ENCODE results near the gene CAPZB. TPM values are rescaled to one million over a fixed set of nuclear protein-coding genes. Genes with fewer than 3 reads are reported as not detected.
"Not testable (repeated sequence)": the region's sequence is repeated elsewhere in the genome, so short reads cannot be mapped to it uniquely, and the experiment has no call there.

The CAPZB gene
- total and polyA plus RNA-seq, 11 donors: 77.8 to 348 (median 237) TPM

GRCh38 chr1:19305880-19306279 is 179.5 kb downstream of the CAPZB start:
- Histone ChIP-seq H3K27ac (no peak overlapping the region), H3K4me3 (no peak overlapping the region), H3K27me3 (no peaks in the 10 kb centered on the region), H3K36me3 (peaks cover 0 to 68% (median 59%) of the 10 kb centered on the region in 9 donors), H3K4me1 (peaks cover 0 to 12% (median 3%) of the 10 kb centered on the region in 12 donors), H3K9me3 (no peaks in the 10 kb centered on the region)
- WGBS, 4 donors: 86 to 96% (median 94%) methylated on average over 6 to 11 of the region's 11 CpGs
- TF ChIP-seq POLR2A (IDR thresholded peaks at IDR 0.05) (no peak), CTCF (IDR thresholded peaks at IDR 0.05) (no peak)
- ATAC-seq (no peak), DNase-seq (no peak)
- intact Hi-C loops (cut with DNase I): no loop called here

DNA sequence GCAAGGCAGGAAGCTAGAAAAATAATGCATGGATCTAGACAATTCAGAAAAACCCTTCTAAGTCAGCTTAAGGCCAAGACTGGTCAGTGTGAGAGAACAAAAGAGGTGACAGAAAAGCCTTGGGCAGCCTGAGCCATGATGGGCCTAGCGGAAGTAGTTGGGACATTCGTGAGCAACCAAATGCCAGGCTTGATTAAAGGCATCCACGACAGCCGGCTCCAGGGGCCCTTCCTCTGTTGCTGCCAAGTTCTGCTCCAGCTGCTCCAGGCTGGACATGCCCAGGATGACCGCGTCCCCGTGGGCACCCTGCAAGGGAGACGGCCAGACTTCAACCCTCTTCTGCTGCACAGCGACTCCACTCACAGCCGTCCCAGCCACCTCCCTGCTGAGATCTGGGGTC is 181.3 kb downstream of the CAPZB start:
- ATAC-seq; DNase-seq; H3K27ac ChIP-seq; H3K27me3 ChIP-seq; H3K9me3 ChIP-seq; intact Hi-C loops (cut with DNase I); H3K4me1 ChIP-seq; H3K4me3 ChIP-seq: not testable (repeated sequence)
- H3K36me3 ChIP-seq: peaks cover 0 to 68% (median 59%) of the 10 kb centered on the region in 9 donors
- whole genome bisulfite sequencing, 4 donors: 90 to 94% (median 91%) methylated on average over 6 to 10 of the region's 10 CpGs

DNA sequence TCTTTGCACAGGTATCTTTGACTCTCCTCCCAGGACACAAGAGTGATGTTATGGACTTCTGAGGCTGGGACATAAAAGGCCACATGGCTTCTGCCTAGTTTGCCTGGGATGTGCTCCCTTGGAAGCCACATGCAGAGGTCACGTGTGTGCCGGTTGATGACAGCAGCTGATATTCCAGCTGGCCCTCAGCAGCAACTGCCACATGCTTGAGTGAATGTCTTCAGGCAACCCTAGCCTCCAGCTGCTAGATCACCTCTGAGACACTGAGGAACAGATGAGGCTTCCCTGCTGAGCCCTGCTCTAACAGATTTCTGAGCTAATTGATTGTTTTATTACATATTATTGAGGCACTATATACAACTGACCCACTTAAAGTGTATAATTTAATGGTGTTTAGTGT is 185.1 kb downstream of the CAPZB start:
- no peak for TF ChIP-seq CTCF (IDR thresholded peaks at IDR 0.05)
- no peak for TF ChIP-seq POLR2A (IDR thresholded peaks at IDR 0.05)
- H3K27ac ChIP-seq: no peak overlapping the region
- no peak overlapping the region for H3K4me3 ChIP-seq
- peaks cover 0 to 5% (median under 1%) of the 10 kb centered on the region in 12 donors for H3K9me3 ChIP-seq
- no peaks in the 10 kb centered on the region for H3K27me3 ChIP-seq
- WGBS, 4 donors: 81 to 89% (median 86%) methylated on average over 2 of the region's 2 CpGs; no CpG with 5 or more reads in 1 of the 4 donors
- peaks cover 0 to 31% (median 27%) of the 10 kb centered on the region in 9 donors for H3K36me3 ChIP-seq
- DNase-seq (no peak), ATAC-seq (no peak)
- H3K4me1 ChIP-seq: no peaks in the 10 kb centered on the region
- intact Hi-C loops (cut with DNase I): no loop called here

GRCh38 chr1:19294638-19295037 is 190.7 kb downstream of the CAPZB start:
- peaks cover 0 to 3% (median under 1%) of the 10 kb centered on the region in 12 donors for H3K4me1 ChIP-seq
- intact Hi-C loops (cut with DNase I): no loop called here
- peaks cover 0 to 22% (median 12%) of the 10 kb centered on the region in 12 donors for H3K9me3 ChIP-seq
- DNase-seq: no peak
- H3K27ac ChIP-seq: no peak overlapping the region
- no peak for TF ChIP-seq POLR2A (IDR thresholded peaks at IDR 0.05)
- TF ChIP-seq CTCF (IDR thresholded peaks at IDR 0.05): no peak
- ATAC-seq: no peak
- WGBS, 4 donors: 74 to 100% (median 95%) methylated on average over 2 of the region's 2 CpGs
- H3K27me3 ChIP-seq: peaks cover 0 to under 1% (median 0%) of the 10 kb centered on the region in 9 donors
- H3K36me3 ChIP-seq: no peaks in the 10 kb centered on the region
- no peak overlapping the region for H3K4me3 ChIP-seq

DNA sequence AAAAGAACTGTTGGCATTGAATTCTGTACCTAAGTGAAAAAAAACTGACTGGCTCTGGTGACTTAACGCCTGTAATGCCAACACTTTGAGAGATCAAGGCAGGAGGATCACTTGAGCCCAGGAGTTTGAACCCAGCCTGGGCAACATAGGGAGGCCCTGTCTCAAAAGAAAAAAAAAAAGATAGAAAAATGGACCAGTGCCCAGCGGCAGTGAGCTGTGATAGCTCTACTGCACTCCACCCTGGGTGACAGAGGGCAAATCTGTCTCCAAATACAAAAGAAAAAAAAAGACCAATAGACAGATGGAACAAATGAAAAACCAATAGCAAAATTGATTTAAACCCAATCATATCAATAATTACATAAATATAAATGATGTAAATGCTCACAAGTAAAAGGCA is 196.1 kb downstream of the CAPZB start:
- Histone ChIP-seq H3K4me3 (peak overlapping the region in 11 of 12 donors; percentile 17 to 59 (median 47)), H3K4me1 (peaks cover 0 to 21% (median 6%) of the 10 kb centered on the region in 12 donors), H3K36me3 (no peaks in the 10 kb centered on the region), H3K27ac (no peak overlapping the region), H3K9me3 (peaks cover 0 to 8% (median 3%) of the 10 kb centered on the region in 12 donors), H3K27me3 (peaks cover 0 to 5% (median 0%) of the 10 kb centered on the region in 9 donors)
- no peak for DNase-seq
- intact Hi-C loops (cut with DNase I): no loop called here
- 23 to 36% (median 30%) methylated on average over 2 of the region's 2 CpGs for WGBS, 4 donors
- peak in 2 of 4 donors; percentile 27 to 60 for ATAC-seq
- TF ChIP-seq CTCF (IDR thresholded peaks at IDR 0.05) (no peak), POLR2A (IDR thresholded peaks at IDR 0.05) (no peak)
